ENCODE results near the gene PARD3B. TPM values are rescaled to one million over a fixed set of nuclear protein-coding genes. Genes with fewer than 3 reads are reported as not detected.

Gene PARD3B
- total RNA-seq, 1 experiment from 2014 or later, result 3.9 TPM

GRCh38 chr2:205361272-205361671 lies 816.0 kb downstream of the PARD3B start:
- POLR2A ChIA-PET (ENCODE audit: unreplicated experiment), result no interaction called here
- TF ChIP-seq EZH2 (IDR thresholded peaks at IDR 0.05; ENCODE audit: low read length, unreplicated experiment) (no peak), EZH2phosphoT487 (IDR thresholded peaks at IDR 0.05; ENCODE audit: borderline replicate concordance, low read length) (no peak)
- TF ChIP-seq, protein P1, sequence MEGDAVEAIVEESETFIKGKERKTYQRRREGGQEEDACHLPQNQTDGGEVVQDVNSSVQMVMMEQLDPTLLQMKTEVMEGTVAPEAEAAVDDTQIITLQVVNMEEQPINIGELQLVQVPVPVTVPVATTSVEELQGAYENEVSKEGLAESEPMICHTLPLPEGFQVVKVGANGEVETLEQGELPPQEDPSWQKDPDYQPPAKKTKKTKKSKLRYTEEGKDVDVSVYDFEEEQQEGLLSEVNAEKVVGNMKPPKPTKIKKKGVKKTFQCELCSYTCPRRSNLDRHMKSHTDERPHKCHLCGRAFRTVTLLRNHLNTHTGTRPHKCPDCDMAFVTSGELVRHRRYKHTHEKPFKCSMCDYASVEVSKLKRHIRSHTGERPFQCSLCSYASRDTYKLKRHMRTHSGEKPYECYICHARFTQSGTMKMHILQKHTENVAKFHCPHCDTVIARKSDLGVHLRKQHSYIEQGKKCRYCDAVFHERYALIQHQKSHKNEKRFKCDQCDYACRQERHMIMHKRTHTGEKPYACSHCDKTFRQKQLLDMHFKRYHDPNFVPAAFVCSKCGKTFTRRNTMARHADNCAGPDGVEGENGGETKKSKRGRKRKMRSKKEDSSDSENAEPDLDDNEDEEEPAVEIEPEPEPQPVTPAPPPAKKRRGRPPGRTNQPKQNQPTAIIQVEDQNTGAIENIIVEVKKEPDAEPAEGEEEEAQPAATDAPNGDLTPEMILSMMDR (conservative IDR thresholded peaks at IDR 0.05; ENCODE audit: low read depth, low read length), result no peak
- Histone ChIP-seq H3K79me2 (ENCODE audit: low read length) (no peaks in the 10 kb centered on the region), H3K4me1 (ENCODE audit: insufficient read depth, low read length) (peaks cover 17% of the 10 kb centered on the region), H3K27ac (ENCODE audit: low read length) (no peak overlapping the region), H3K4me2 (ENCODE audit: low read length) (no peak overlapping the region), H3K27me3 (ENCODE audit: low read length) (no peaks in the 10 kb centered on the region), H4K20me1 (ENCODE audit: low read length) (no peaks in the 10 kb centered on the region), H3K9me2 (replicated peaks; ENCODE audit: low read length) (no peaks in the 10 kb centered on the region), H3K36me3 (ENCODE audit: low read depth, low read length) (no peaks in the 10 kb centered on the region), H3K9me3 (ENCODE audit: low read length) (no peaks in the 10 kb centered on the region), H3K4me3 (ENCODE audit: low read length) (no peak overlapping the region), H3F3A (ENCODE audit: low read length, unreplicated experiment) (no peaks in the 10 kb centered on the region), H2AFZ (ENCODE audit: low read length) (no peak overlapping the region), H3K9ac (ENCODE audit: low read length) (no peak overlapping the region)
- CTCF ChIA-PET, result no interaction called here
- no TSS peak for BruUV-seq (replicated peaks)
- peak; percentile 68 for DNase-seq
- ATAC-seq, result peak; percentile 85
- intact Hi-C loops (cut with micrococcal nuclease), result no loop called here

DNA sequence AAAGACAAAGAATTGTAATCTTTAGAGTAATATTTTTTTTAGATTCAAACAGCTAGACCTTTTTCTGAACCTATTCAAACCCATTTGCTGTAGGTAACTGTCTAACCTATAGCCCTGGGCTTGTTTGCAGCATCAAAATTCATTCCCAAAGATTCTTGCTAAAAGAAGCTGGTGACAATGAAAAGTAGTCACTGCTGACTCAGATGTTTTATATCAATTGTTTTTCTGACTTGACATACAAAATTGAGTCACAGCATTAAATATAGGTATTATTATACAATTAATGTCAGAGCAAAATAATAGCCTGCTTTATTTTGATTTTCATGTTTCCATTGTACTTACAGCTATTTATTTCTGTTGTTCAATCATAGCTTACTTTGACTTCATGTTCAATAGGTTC lies 816.7 kb downstream of the PARD3B start:
- no peaks in the 10 kb centered on the region for H3K79me2 ChIP-seq (ENCODE audit: low read length)
- H3K27me3 ChIP-seq (ENCODE audit: low read length), result no peaks in the 10 kb centered on the region
- peak; percentile 36 for DNase-seq
- TF ChIP-seq EZH2phosphoT487 (IDR thresholded peaks at IDR 0.05; ENCODE audit: borderline replicate concordance, low read length), result no peak
- no peak for TF ChIP-seq EZH2 (IDR thresholded peaks at IDR 0.05; ENCODE audit: low read length, unreplicated experiment)
- TF ChIP-seq, protein P1 (conservative IDR thresholded peaks at IDR 0.05; ENCODE audit: low read depth, low read length), result no peak
- H3K4me3 ChIP-seq (ENCODE audit: low read length), result no peak overlapping the region
- peak; percentile 40 for ATAC-seq
- intact Hi-C loops (cut with micrococcal nuclease), result no loop called here
- no peaks in the 10 kb centered on the region for H3K9me3 ChIP-seq (ENCODE audit: low read length)
- H4K20me1 ChIP-seq (ENCODE audit: low read length), result no peaks in the 10 kb centered on the region
- H3K36me3 ChIP-seq (ENCODE audit: low read depth, low read length), result no peaks in the 10 kb centered on the region
- H3K4me1 ChIP-seq (ENCODE audit: insufficient read depth, low read length), result peaks cover 17% of the 10 kb centered on the region
- no peaks in the 10 kb centered on the region for H3F3A ChIP-seq (ENCODE audit: low read length, unreplicated experiment)
- no peak overlapping the region for H2AFZ ChIP-seq (ENCODE audit: low read length)
- CTCF ChIA-PET, result no interaction called here
- POLR2A ChIA-PET (ENCODE audit: unreplicated experiment), result interaction anchor here (0.6 kb wide), 1 partner anchor 345 kb away, joined by 4 read pairs; no protein-coding TSS in a partner anchor
- H3K9me2 ChIP-seq (replicated peaks; ENCODE audit: low read length), result no peaks in the 10 kb centered on the region
- BruUV-seq (replicated peaks), result no TSS peak
- H3K9ac ChIP-seq (ENCODE audit: low read length), result no peak overlapping the region
- H3K27ac ChIP-seq (ENCODE audit: low read length), result no peak overlapping the region
- no peak overlapping the region for H3K4me2 ChIP-seq (ENCODE audit: low read length)

DNA sequence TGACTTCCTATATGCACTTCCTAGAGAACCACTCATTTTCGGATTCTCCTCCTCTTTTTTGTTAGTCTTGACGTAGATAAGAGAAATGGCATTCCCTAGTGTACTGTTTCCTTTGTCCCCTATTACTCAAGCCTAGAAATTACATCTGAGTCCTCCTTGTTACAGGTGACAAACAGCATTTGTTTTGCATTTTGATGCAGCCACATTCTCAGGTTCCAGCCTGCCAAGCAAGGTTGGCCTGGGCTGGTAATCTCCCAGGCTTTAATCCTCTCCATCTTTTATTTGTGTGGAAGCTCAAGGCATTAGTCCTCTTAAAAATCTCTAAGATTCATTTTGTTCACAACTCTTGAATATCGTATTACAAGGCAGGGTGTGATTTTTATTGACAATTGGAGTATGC lies 819.0 kb downstream of the PARD3B start:
- Histone ChIP-seq H3K4me3 (ENCODE audit: low read length) (no peak overlapping the region), H2AFZ (ENCODE audit: low read length) (no peak overlapping the region), H4K20me1 (ENCODE audit: low read length) (no peaks in the 10 kb centered on the region), H3K9ac (ENCODE audit: low read length) (no peak overlapping the region), H3K9me3 (ENCODE audit: low read length) (no peaks in the 10 kb centered on the region), H3F3A (ENCODE audit: low read length, unreplicated experiment) (no peaks in the 10 kb centered on the region), H3K4me2 (ENCODE audit: low read length) (no peak overlapping the region), H3K36me3 (ENCODE audit: low read depth, low read length) (no peaks in the 10 kb centered on the region), H3K27ac (ENCODE audit: low read length) (no peak overlapping the region), H3K4me1 (ENCODE audit: insufficient read depth, low read length) (peaks cover 17% of the 10 kb centered on the region), H3K27me3 (ENCODE audit: low read length) (no peaks in the 10 kb centered on the region), H3K79me2 (ENCODE audit: low read length) (no peaks in the 10 kb centered on the region), H3K9me2 (replicated peaks; ENCODE audit: low read length) (no peaks in the 10 kb centered on the region)
- intact Hi-C loops (cut with micrococcal nuclease), result no loop called here
- TF ChIP-seq EZH2 (IDR thresholded peaks at IDR 0.05; ENCODE audit: low read length, unreplicated experiment) (no peak), EZH2phosphoT487 (IDR thresholded peaks at IDR 0.05; ENCODE audit: borderline replicate concordance, low read length) (no peak)
- TF ChIP-seq, protein P1 (conservative IDR thresholded peaks at IDR 0.05; ENCODE audit: low read depth, low read length), result no peak
- DNase-seq, result no peak
- no TSS peak for BruUV-seq (replicated peaks)
- POLR2A ChIA-PET (ENCODE audit: unreplicated experiment), result no interaction called here
- ATAC-seq, result no peak
- CTCF ChIA-PET, result no interaction called here

Measured in PC-3 (cell line).